COR-L47 (cell line): ENCODE results near the gene KREMEN2.
"Not testable (repeated sequence)": the region's sequence is repeated elsewhere in the genome, so short reads cannot be mapped to it uniquely, and the experiment has no call there.

Source experiments
- DNase-seq: peaks from one replicate; lab custom pipeline; 2025; lab: John Stamatoyannopoulos, UW

Gene KREMEN2

GRCh38 chr16:2939968-2940367 is 24.1 kb upstream of the KREMEN2 start:
- no peak for DNase-seq

- DNase-seq = no peak
Measured at GRCh38 chr16:2942045-2942444, 22.0 kb upstream of the KREMEN2 start.

DNA sequence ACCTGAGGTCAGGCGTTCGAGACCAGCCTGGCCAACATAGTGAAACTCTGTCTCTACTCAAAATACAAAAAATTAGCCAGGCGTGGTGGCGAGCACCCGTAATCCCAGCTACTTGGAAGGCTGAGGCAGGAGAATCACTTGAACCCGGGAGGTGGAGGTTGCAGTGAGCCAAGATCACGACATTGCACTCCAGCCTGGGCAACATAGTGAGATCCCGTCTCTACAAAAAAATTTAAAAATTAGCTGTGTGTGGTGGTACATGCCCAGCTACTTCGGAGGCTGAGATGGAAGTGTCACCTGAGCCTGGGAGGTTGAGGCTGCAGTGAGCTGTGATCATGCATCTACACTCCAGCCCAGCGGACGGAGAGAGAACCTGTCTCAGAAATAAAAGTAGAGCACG is 20.4 kb upstream of the KREMEN2 start:
- not testable (repeated sequence) for DNase-seq

DNA sequence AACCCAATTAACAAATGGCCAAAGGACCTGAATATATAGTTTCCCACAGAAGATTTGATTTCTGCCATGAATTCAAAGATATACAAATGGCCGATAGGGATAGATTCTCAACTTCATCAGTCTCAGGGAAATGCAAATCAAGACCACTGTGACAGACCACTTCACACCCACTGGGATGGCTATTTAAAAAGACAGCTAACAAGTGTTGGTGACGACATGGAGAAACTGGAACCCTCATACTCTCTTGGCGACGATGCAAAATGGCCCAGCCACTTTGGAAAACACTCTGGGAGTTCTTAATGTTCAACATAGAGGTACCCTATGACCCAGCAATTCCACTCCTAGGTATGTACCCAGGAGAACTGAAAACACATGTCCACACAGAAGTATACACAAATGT is 17.4 kb upstream of the KREMEN2 start:
- no peak for DNase-seq

DNA sequence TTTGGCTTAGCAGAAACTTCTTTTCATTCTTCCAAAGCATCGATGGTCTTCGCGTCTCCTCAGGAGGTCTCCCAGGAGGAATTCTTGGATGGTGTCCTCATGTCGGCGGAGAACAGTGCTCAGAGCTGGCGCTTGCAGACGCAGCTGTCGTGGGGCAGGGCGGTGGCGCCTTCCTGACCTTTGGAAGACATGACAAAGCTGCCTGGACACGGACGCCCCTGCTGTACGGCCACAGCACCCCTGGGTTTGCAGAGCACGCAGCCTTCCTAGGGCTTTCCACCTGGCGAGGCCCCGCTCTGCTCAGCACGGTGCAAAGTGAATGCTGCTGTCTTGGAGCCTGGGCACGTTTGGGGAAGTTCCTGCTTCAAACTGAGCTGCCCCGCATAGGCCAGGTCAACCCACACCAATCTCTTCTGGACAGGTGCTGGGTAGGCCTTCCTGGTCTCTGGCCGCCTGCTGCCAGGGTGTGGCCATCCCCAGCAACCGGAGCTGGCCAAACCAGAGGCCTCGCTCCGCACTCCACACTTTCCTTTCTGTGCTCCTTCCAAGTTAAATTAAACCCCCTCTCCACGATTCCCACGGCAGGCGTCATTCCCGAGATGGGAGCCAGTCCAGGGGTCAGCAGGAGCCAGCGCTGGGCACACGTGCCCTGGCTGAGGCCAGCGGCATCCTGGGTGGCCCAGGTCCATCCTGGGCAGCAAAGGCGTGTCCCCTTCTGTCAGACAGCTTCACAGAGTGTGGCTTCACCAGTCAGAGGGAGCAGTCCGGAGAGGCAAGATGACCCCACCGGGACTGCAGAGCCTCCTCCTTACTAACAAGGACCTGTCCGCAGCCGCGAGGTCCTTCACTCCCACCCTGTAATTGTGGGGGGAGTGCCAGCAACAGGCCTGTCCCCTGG is 15.0 kb upstream of the KREMEN2 start:
- DNase-seq = no peak

DNA sequence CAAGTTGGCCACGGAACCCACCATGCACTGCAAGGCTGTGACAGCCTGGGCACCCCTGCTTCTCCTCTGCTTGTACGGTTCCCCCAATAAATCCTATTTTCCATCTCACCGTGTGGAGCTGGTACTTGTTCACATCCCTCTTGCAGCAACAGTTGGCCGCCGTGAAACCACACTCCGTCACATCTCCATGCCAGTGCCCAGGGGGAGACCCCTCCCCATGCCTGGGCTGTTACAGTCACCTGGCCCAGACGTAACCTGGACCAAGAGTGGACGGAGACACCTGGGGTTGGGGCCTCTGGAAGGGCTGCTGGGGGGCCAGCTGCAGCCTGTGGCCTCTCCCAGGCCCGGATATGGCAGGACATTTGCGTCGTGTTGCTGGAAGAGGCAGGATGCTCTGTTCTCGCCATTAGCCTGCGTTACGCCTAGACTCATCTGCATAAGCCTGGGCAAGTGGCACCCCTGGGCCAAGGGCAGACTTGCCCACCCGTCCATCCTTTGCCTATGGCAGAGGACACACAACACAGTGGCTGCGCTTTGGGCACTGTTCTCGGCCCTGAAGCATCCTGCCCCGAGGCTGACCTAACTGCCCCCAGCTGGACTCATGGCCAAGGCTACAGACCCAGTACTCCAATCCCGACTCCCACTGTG is 14.2 kb upstream of the KREMEN2 start:
- DNase-seq = no peak

DNA sequence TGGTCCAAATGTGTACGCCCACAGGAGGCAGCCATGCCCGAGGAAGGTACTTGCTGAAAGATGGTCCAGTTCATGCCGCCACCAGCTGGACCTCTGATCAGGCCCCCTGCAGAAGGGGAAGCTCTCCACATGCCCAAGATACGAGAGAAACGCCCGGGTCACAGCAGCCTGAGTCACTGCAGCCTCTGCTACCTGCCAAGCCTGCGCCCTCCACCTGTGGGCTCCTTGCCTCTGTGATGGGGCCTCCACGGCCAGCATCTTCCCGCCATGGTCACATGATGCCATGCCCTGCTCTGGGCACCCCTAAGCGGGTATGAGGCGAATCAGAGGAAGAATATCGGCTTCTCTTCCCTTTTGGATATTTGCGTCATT is 13.7 kb upstream of the KREMEN2 start:
- no peak for DNase-seq

- DNase-seq = no peak
Measured at GRCh38 chr16:2950773-2951172, 13.3 kb upstream of the KREMEN2 start.

DNA sequence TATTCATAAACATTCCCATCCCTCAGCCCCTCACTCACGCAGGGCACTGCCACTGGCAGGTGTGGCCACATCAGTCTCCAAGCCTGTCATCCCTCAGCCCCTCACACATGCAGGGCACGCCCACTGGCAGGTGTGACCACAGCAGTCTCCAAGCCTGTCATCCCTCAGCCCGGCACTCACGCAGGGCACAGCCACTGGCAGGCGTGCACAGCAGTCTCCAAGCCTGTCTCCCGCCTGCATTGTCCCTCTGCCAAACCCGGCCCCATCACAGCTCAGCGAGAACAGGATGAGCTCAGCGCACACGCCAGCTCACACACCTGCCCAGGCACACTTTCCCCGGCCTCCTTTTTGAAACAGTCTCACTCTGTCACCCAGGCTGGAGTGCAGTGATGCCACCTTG is 11.4 kb upstream of the KREMEN2 start:
- DNase-seq = peak; percentile 89

- DNase-seq = no peak
Measured at GRCh38 chr16:2953706-2954627, 10.1 kb upstream of the KREMEN2 start.

- DNase-seq = peak; percentile 45
Measured at GRCh38 chr16:2954656-2955381, 9.3 kb upstream of the KREMEN2 start.

- no peak for DNase-seq
Measured at GRCh38 chr16:2955438-2955778, 8.7 kb upstream of the KREMEN2 start.

DNA sequence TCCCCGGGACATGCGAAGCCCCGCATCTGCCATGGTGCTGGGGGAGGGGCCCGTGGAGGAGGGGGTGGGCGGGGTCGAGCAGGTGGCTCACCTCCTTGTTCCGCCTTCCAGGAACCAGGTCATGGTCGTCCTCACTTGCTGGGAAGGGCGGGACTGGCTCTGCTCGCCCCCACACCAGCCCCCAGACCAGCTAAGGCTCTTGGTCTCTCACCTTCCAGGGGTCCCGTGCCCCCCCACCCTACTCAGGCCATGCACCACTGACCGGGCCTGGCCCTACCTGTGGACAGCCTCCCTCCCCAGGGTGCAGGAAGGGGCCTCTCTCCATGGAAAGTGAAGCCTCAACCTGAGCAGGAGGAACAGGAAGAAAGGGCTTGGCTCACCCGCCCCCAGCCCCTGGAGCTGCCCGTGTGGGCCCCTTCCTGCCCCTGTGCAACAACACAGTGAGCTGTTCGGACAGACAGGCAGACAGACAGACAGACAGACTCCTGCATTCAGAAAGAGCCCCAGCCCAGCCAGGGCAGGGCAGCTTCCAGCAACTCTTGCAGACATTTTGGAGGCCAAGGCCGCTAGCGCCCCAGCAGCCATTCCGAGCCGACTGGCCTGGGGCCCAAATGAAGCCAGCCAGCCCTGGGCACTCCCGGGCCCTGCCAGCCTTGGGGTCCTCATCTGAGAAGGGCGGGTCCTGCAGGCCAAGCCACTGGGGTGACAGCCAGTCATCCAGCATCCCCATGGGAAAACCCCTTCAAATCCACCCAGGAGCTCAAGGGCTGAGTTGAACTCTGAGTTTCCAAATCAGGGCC is 8.1 kb upstream of the KREMEN2 start:
- no peak for DNase-seq

DNA sequence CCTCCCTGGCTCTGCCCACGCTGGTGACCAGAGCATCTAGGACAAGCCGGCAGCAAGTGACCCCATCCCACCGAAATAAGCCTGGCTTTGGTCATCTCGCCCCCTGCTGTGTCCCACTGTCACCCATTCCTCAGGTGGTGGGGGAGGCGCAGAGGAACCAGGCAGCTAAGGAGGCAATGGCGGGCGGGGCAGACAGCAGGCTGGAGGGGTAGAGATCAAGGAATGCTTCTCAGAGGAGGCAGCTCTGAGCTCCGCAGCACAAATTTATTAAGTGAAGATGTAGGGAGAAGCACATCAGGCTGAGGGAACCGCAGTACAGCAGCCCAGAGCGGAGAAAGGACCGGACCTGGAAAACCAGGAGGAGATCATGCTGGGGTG is 7.5 kb upstream of the KREMEN2 start:
- DNase-seq = no peak

- DNase-seq = no peak
Measured at GRCh38 chr16:2959206-2959605, 4.9 kb upstream of the KREMEN2 start.

- DNase-seq = no peak
Measured at GRCh38 chr16:2960183-2961010, 3.7 kb upstream of the KREMEN2 start.

GRCh38 chr16:2962334-2963073 is 1.6 kb upstream of the KREMEN2 start:
- no peak for DNase-seq

DNA sequence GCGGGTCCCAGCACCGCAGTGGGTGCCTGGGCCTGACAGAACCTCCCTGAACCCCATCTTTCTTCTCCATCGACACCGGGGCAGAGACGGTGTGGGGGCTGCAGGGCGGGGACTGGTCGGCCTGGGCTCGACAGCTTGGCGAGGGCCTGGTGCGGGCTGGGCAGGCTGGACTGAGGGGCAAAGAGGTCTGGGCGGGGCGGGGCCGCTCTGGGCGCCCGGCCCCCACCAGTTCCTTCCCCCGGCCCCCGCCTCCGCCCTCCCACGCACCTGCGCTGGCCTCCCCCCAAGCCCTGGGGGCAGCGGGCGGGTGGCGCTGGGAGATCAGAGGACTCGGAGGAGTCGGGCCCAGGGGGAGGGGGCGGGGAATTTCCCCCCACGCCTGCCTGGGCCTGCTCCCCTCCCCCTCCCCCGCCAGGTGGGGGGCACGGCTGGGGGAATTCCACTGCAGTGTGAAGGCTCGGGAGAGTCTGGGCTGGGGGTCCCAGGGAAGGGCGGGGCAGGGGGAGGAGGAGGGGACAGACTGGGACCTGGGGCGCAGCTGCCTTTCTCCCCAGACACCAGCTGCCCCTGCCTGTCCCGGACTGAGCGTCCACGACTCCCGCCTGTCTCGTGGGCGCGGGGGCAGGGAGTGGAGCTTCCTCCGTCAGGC is 877 bp upstream of the KREMEN2 start:
- no peak for DNase-seq
